Pancreas (tissue), 10 donors: ENCODE data around the gene RPS4Y2. TPM values are rescaled to one million over a fixed set of nuclear protein-coding genes. Genes with fewer than 3 reads are reported as not detected.

Source experiments
- ATAC-seq, 4 donors: fragments of 200-7000 bp; cut with Tn5 transposase; one replicate each; pipeline versions ENCODE4 v1.8.0 to v1.9.1; 2020; ENCODE audit warnings: mild to moderate bottlenecking in 4 of 4, moderate library complexity in 4 of 4
- DNase-seq, 6 donors: peaks; one replicate each; pipeline ENCODE4 v3.0.0-alpha.2; 2020
- FAIRE-seq: peaks from 2 replicates; lab custom pipeline; 2012; peaks lifted over from hg19 to GRCh38; lab: Jason Lieb, UNC
- H3K27ac ChIP-seq, 4 donors: fragments of 200-600 bp; sonication (generic); 1 replicate in 3 of 4; 2 replicates in 1 of 4; pipeline versions ENCODE4 v1.5.0 to v1.8.0; 2020
- H3K27me3 ChIP-seq, 4 donors: fragments of 200-600 bp; one replicate each; pipeline ENCODE4 v1.8.0; 2021
- H3K36me3 ChIP-seq, 3 donors: fragments of 200-600 bp; sonication (generic) in 1 of 3; one replicate each; pipeline versions ENCODE4 v1.5.0 to v1.8.0; 2020 to 2021
- H3K4me1 ChIP-seq, 3 donors: fragments of 200-600 bp; one replicate each; pipeline ENCODE4 v1.8.0; 2021
- H3K4me3 ChIP-seq, 4 donors: fragments of 200-600 bp; sonication (generic) in 2 of 4; one replicate each; pipeline versions ENCODE4 v1.5.0 to v1.8.0; 2020 to 2021
- H3K9me3 ChIP-seq, 4 donors: fragments of 200-600 bp; one replicate each; pipeline ENCODE4 v1.8.0; 2021
- WGBS, 2 donors: extraction: QIAGEN DNeasy Blood & Tissue Kit; methylation state at CpG; one replicate each; pipeline ENCODE4 v1.1.7; 2013; 5-methylcytosine and 5-hydroxymethylcytosine counted together
- intact Hi-C, 3 donors: fragments of 100-400 bp; cut with DNase I; formaldehyde crosslinking; loops; one replicate each; pipeline versions ENCODE4 v1.11.1 to v1.14.2; 2022
- polyA plus RNA-seq, 2 donors: library from polyadenylated mRNA; stranded (reverse); fragments of 200-250 nt; gene quantifications; one replicate each; pipeline ENCODE4 v1.2.3, GENCODE V29; 2013
- total RNA-seq, 6 donors: library from RNA; stranded (reverse); fragmentation: NEBNext Ultra II Directional in 4 of 6; extraction: Animal tissue kit (Norgen Biotek cat#: 25700) in 4 of 6; gene quantifications; one replicate each; pipeline versions ENCODE4 v1.2.1 to v1.2.4, GENCODE V29; 2021 to 2023
- TF ChIP-seq, protein P1 (sequence below), 4 donors: fragments of 200-600 bp; sonication (generic) in 3 of 4; IDR thresholded peaks; one replicate each; pipeline versions ENCODE4 v1.5.0 to v1.8.0; 2021; ENCODE audit warnings: antibody characterized with exemption in 4 of 4
- donor health status: healthy with polysubstance abuse.
- donor health status: DM: no; HTN: no; CAD: no; lungs with moderate emphysema.
- donor health status: DM: no; HTN: no; CAD: no.
- donor health status: control.
- donor health status: control.
- donor health status: Bipolar disorder and iron deficiency.
- donor health status: DM: yes; HTN: yes; CAD: no.
- donor health status: DM: no; HTN: no; CAD: no.
- donor health status: DM: no; HTN: no; CAD: no.
- donor health status: DM: yes; HTN: yes; CAD: no.

RPS4Y2 gene
- not detected for total RNA-seq
- not detected for polyA plus RNA-seq

GRCh38 chrY:20755808-20756207, at the start of gene RPS4Y2:
Gene RPS4Y2 (plus strand): TSS chrY:20756108. CDS start chrY:20756164, 56 bp downstream.
- DNase-seq = no peak
- 82% methylated on average over 20 of the region's 20 CpGs; no CpG with 5 or more reads in 1 of the 2 donors for WGBS, 2 donors
- TF ChIP-seq, protein P1, sequence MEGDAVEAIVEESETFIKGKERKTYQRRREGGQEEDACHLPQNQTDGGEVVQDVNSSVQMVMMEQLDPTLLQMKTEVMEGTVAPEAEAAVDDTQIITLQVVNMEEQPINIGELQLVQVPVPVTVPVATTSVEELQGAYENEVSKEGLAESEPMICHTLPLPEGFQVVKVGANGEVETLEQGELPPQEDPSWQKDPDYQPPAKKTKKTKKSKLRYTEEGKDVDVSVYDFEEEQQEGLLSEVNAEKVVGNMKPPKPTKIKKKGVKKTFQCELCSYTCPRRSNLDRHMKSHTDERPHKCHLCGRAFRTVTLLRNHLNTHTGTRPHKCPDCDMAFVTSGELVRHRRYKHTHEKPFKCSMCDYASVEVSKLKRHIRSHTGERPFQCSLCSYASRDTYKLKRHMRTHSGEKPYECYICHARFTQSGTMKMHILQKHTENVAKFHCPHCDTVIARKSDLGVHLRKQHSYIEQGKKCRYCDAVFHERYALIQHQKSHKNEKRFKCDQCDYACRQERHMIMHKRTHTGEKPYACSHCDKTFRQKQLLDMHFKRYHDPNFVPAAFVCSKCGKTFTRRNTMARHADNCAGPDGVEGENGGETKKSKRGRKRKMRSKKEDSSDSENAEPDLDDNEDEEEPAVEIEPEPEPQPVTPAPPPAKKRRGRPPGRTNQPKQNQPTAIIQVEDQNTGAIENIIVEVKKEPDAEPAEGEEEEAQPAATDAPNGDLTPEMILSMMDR (IDR thresholded peaks at IDR 0.05) = no peak

DNA sequence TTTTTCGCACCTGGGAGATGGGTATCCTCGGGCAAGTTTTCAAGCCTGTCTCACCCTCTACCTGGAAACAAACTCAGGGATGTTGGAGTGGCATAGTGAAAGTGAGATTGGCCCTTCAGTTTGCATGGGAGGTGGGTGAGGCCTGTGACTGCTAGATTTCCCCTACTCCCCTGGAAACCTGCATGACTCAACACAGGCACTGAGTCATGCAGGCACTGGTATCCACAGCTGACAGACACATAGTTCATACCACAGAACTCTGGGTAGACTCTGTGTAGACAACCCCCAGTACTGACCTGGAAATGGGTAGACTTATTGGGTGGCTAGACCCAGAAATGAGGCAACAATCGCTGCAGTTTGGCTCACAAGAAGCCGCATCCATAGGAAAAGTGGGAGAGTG, 41.5 kb upstream of the RPS4Y2 start:
- no peak for ATAC-seq
- 58% methylated on average over 4 of the region's 4 CpGs; no CpG with 5 or more reads in 1 of the 2 donors for WGBS, 2 donors

More at GRCh38 chrY:20755808-20756207, at the start of gene RPS4Y2:
- no peaks in the 10 kb centered on the region for H3K36me3 ChIP-seq
- no peak for FAIRE-seq
- no peak within 1 kb of the TSS for H3K27ac ChIP-seq
- intact Hi-C loops = no loop called here
- no peak for ATAC-seq
- no peaks in the 10 kb centered on the region for H3K9me3 ChIP-seq
- no peaks in the 10 kb centered on the region for H3K27me3 ChIP-seq
- no peaks in the 10 kb centered on the region for H3K4me1 ChIP-seq
- no peak within 1 kb of the TSS for H3K4me3 ChIP-seq

GRCh38 chrY:20726184-20726907, 29.6 kb upstream of the RPS4Y2 start:
- intact Hi-C loops = no loop called here
- ATAC-seq (no peak), FAIRE-seq (no peak), DNase-seq (no peak)
- WGBS, 2 donors = 50% methylated on average over 11 of the region's 11 CpGs; no CpG with 5 or more reads in 1 of the 2 donors
- Histone ChIP-seq H3K27me3 (no peaks in the 10 kb centered on the region), H3K27ac (no peak overlapping the region), H3K9me3 (no peaks in the 10 kb centered on the region), H3K4me1 (no peaks in the 10 kb centered on the region), H3K4me3 (no peak overlapping the region), H3K36me3 (no peaks in the 10 kb centered on the region)
- TF ChIP-seq, protein P1 (IDR thresholded peaks at IDR 0.05) = no peak

More for the DNA sequence above, 41.5 kb upstream of the RPS4Y2 start:
- DNase-seq (no peak), FAIRE-seq (no peak)
- no peak overlapping the region for H3K27ac ChIP-seq
- no peaks in the 10 kb centered on the region for H3K27me3 ChIP-seq
- no peaks in the 10 kb centered on the region for H3K36me3 ChIP-seq
- no peaks in the 10 kb centered on the region for H3K4me1 ChIP-seq
- no peak overlapping the region for H3K4me3 ChIP-seq
- no peaks in the 10 kb centered on the region for H3K9me3 ChIP-seq
- TF ChIP-seq, protein P1 (IDR thresholded peaks at IDR 0.05) = no peak
- intact Hi-C loops = no loop called here

DNA sequence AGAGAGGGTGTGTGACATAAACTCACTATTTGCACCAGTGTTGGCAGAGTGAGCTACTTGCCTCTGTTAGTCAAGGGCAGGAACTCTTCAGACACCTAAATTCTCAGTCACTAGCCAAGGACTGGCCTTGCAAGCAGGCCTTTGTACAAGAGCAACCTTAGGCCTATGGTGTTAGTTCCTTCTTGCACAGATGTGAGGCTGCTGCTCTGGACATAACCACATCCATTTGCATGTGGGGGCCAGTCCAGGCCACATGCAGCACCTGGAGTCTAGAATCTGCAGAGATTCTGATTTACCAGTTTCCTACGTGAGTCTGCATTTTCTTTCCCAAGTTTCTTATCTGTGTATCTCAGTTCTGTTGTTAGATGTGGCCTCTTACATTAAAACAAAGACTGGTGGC, 20.7 kb upstream of the RPS4Y2 start:
- ATAC-seq = no peak
- 35% methylated on average over 1 of the region's 1 CpG; no CpG with 5 or more reads in 1 of the 2 donors for WGBS, 2 donors
- Histone ChIP-seq H3K36me3 (no peaks in the 10 kb centered on the region), H3K27ac (no peak overlapping the region), H3K9me3 (no peaks in the 10 kb centered on the region), H3K4me1 (no peaks in the 10 kb centered on the region), H3K4me3 (no peak overlapping the region), H3K27me3 (no peaks in the 10 kb centered on the region)
- intact Hi-C loops = no loop called here
- no peak for FAIRE-seq
- TF ChIP-seq, protein P1 (IDR thresholded peaks at IDR 0.05) = no peak
- no peak for DNase-seq

DNA sequence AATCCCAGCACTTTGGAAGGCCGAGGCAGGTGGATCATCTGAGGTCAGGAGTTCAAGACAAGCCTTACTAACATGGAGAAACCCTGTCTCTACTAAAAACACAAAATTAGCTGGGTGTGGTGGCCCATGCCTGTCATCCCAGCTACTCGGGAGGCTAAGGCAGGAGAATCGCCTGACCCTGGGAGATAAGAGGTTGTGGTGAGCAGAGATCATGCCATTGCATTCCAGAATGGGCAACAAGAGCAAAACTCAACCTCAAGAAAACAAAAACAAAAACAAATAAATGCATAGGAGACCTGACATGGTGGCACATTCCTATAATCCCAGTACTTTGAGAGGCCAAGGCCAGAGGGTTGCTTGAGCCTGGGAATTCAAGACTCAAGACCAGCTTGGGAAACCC, 16.1 kb upstream of the RPS4Y2 start:
- DNase-seq (no peak), ATAC-seq (no peak), FAIRE-seq (no peak)
- H3K27me3 ChIP-seq = no peaks in the 10 kb centered on the region
- no peaks in the 10 kb centered on the region for H3K4me1 ChIP-seq
- no peaks in the 10 kb centered on the region for H3K36me3 ChIP-seq
- TF ChIP-seq, protein P1 (IDR thresholded peaks at IDR 0.05) = no peak
- no peak overlapping the region for H3K4me3 ChIP-seq
- WGBS, 2 donors = 36% methylated on average over 3 of the region's 3 CpGs; no CpG with 5 or more reads in 1 of the 2 donors
- no peak overlapping the region for H3K27ac ChIP-seq
- no peaks in the 10 kb centered on the region for H3K9me3 ChIP-seq
- intact Hi-C loops = no loop called here
